Adrenal gland (tissue), 5 donors: ENCODE results near the gene GRID1.

Experiments
- POLR2A ChIP-seq, 2 donors: fragments of 450-650 bp; IDR thresholded peaks; one replicate each; pipeline ENCODE4 v1.6.1; 2017; ENCODE audit warnings: antibody characterized with exemption in 2 of 2, mild to moderate bottlenecking in 2 of 2, moderate library complexity in 1 of 2
- TF ChIP-seq, protein P1 (sequence below), 6 experiments: fragments of 450-650 bp in 4 of 6; fragments of 200-600 bp in 2 of 6; sonication (generic) in 1 of 6; IDR thresholded peaks; 1 replicate in 5 of 6; 2 replicates in 1 of 6; pipeline versions ENCODE4 v1.5.1 to v1.8.0; 2016 to 2021; ENCODE audit warnings: antibody characterized with exemption in 6 of 6, mild to moderate bottlenecking in 2 of 6, moderate library complexity in 1 of 6
- donor health status: DM: no; HTN: no; CAD: no.

DNA sequence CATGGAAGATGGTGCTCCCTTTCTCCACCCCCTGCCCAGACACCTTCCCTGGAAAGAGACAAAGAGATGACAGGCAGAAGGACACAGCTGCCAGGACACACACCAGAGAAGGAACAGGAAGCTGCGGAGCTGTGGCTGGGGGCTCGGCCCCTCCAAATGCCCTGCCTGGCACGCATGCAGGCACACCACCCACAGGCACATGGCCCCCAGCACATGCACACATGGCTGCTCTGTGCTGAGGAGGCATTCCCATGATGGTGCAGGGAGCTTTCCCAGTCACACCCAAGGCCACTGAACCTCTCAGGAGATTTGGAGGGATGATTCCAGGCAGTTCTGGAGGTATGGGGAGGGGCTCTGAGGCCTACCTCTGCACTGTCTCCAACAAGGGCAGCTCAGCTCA lies 143.3 kb downstream of the GRID1 start:
- TF ChIP-seq, protein P1, sequence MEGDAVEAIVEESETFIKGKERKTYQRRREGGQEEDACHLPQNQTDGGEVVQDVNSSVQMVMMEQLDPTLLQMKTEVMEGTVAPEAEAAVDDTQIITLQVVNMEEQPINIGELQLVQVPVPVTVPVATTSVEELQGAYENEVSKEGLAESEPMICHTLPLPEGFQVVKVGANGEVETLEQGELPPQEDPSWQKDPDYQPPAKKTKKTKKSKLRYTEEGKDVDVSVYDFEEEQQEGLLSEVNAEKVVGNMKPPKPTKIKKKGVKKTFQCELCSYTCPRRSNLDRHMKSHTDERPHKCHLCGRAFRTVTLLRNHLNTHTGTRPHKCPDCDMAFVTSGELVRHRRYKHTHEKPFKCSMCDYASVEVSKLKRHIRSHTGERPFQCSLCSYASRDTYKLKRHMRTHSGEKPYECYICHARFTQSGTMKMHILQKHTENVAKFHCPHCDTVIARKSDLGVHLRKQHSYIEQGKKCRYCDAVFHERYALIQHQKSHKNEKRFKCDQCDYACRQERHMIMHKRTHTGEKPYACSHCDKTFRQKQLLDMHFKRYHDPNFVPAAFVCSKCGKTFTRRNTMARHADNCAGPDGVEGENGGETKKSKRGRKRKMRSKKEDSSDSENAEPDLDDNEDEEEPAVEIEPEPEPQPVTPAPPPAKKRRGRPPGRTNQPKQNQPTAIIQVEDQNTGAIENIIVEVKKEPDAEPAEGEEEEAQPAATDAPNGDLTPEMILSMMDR (IDR thresholded peaks at IDR 0.05) = no peak
- no peak for TF ChIP-seq POLR2A (IDR thresholded peaks at IDR 0.05)
